Gastrocnemius medialis (tissue), 4 donors: ENCODE measurements around the gene MECR. TPM values are rescaled to one million over a fixed set of nuclear protein-coding genes. Genes with fewer than 3 reads are reported as not detected.

Source experiments
- ATAC-seq, 2 donors: fragments of 150-250 bp; one replicate each; pipeline ENCODE4 v1.9.1; 2016
- DNase-seq, 2 donors: peaks; one replicate each; pipeline ENCODE4 v3.0.0-alpha.2; 2019
- H3K27ac ChIP-seq, 4 donors: fragments of 200-600 bp; sonication (generic); 1 replicate in 1 of 4; 2 replicates in 3 of 4; pipeline ENCODE4 v1.5.1; 2016 to 2018; ENCODE audit warnings: mild to moderate bottlenecking in 2 of 4, moderate library complexity in 1 of 4
- H3K27me3 ChIP-seq, 3 donors: fragments of 200-600 bp; sonication (generic) in 2 of 3; 1 replicate in 1 of 3; 2 replicates in 2 of 3; pipeline versions ENCODE4 v1.5.1 to v1.6.0; 2016 to 2019; ENCODE audit warnings: mild to moderate bottlenecking in 1 of 3, moderate library complexity in 1 of 3
- H3K36me3 ChIP-seq, 2 donors: fragments of 200-600 bp; sonication (generic) in 1 of 2; one replicate each; pipeline ENCODE4 v1.5.1; 2017 to 2018
- H3K4me1 ChIP-seq, 2 donors: fragments of 200-600 bp; sonication (generic) in 1 of 2; one replicate each; pipeline ENCODE4 v1.5.1; 2016 to 2017; ENCODE audit warnings: mild to moderate bottlenecking in 2 of 2
- H3K4me3 ChIP-seq, 4 donors: fragments of 200-600 bp; sonication (generic) in 3 of 4; 1 replicate in 1 of 4; 2 replicates in 3 of 4; pipeline ENCODE4 v1.5.1; 2016 to 2019; ENCODE audit warnings: mild to moderate bottlenecking in 2 of 4
- H3K9me3 ChIP-seq, 3 donors: fragments of 200-600 bp; sonication (generic) in 2 of 3; 1 replicate in 1 of 3; 2 replicates in 2 of 3; pipeline ENCODE4 v1.5.1; 2016 to 2019
- POLR2A ChIP-seq, 2 donors: fragments of 450-650 bp; IDR thresholded peaks; one replicate each; pipeline ENCODE4 v1.6.1; 2017; ENCODE audit warnings: antibody characterized with exemption in 2 of 2, mild to moderate bottlenecking in 2 of 2, moderate library complexity in 2 of 2
- in situ Hi-C, 4 donors: fragments of 200-750 bp; cut with MboI; loops; one replicate each; pipeline versions ENCODE4 v1.15.0 to v1.8.0; 2017; ENCODE audit warnings: low sequenced_read_pairs in 4 of 4
- intact Hi-C: fragments of 100-400 bp; cut with DNase I; formaldehyde crosslinking; loops from one replicate; pipeline ENCODE4 v1.15.1; 2023; ENCODE audit warnings: low total_unique reads
- total RNA-seq, 4 donors: library from RNA; depleted of rRNA; stranded (reverse); fragments of >200 nt; gene quantifications; one replicate each; pipeline versions ENCODE4 v1.1.0 to v1.2.3, GENCODE V29; 2016
- TF ChIP-seq, protein P1 (sequence below), 5 experiments: fragments of 450-650 bp in 3 of 5; fragments of 200-600 bp in 2 of 5; sonication (generic) in 2 of 5; IDR thresholded peaks in 4 of 5; conservative IDR thresholded peaks in 1 of 5; 1 replicate in 4 of 5; 2 replicates in 1 of 5; pipeline ENCODE4 v1.5.1; 2016 to 2019; ENCODE audit warnings: antibody characterized with exemption in 5 of 5, mild to moderate bottlenecking in 3 of 5, moderate library complexity in 3 of 5

Gene MECR
- total RNA-seq, 4 donors from 2014 or later, result 21.9 to 29.8 (median 26.6) TPM

DNA sequence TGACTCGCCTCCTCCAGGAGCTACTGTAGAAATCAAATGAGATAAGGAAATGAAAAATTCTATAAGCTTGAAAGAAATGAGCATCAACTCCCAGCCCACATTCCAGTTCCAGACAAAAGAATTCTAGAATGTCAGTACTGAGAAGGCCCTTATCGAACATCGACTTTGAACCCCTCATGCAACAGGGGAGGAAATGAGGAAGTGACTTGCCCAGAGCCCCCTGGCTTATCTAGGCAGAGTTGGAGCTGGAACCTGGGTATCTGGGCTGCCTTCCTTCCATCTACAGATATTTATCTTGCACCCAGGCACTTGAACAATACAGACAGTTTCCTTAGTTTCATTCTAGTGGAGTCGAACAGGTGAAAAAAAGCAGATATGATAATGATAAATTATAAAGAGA is 22.3 kb downstream of the MECR start:
- H3K36me3 ChIP-seq, result peaks cover 0 to 41% of the 10 kb centered on the region in 2 donors
- no peaks in the 10 kb centered on the region for H3K27me3 ChIP-seq
- intact Hi-C loops, result no loop called here
- in situ Hi-C loops, result loop anchor here (10.0 kb wide), 2 partner anchors 324 to 424 kb away; no protein-coding TSS in a partner anchor
- no peak overlapping the region for H3K4me3 ChIP-seq
- TF ChIP-seq, protein P1, sequence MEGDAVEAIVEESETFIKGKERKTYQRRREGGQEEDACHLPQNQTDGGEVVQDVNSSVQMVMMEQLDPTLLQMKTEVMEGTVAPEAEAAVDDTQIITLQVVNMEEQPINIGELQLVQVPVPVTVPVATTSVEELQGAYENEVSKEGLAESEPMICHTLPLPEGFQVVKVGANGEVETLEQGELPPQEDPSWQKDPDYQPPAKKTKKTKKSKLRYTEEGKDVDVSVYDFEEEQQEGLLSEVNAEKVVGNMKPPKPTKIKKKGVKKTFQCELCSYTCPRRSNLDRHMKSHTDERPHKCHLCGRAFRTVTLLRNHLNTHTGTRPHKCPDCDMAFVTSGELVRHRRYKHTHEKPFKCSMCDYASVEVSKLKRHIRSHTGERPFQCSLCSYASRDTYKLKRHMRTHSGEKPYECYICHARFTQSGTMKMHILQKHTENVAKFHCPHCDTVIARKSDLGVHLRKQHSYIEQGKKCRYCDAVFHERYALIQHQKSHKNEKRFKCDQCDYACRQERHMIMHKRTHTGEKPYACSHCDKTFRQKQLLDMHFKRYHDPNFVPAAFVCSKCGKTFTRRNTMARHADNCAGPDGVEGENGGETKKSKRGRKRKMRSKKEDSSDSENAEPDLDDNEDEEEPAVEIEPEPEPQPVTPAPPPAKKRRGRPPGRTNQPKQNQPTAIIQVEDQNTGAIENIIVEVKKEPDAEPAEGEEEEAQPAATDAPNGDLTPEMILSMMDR (IDR thresholded peaks at IDR 0.05 in 4 of 5, conservative IDR thresholded peaks at IDR 0.05 in 1 of 5), result no peak
- no peak for TF ChIP-seq POLR2A (IDR thresholded peaks at IDR 0.05)
- ATAC-seq, result no peak
- no peak for DNase-seq
- H3K4me1 ChIP-seq, result no peaks in the 10 kb centered on the region
- H3K27ac ChIP-seq, result no peak overlapping the region
- H3K9me3 ChIP-seq, result no peaks in the 10 kb centered on the region

- in situ Hi-C loops, result loop anchor here (5.0 to 10.0 kb wide), 3 partner anchors 318 to 418 kb away; no protein-coding TSS in a partner anchor
- TF ChIP-seq, protein P1 (IDR thresholded peaks at IDR 0.05 in 4 of 5, conservative IDR thresholded peaks at IDR 0.05 in 1 of 5), result peak; percentile 85 to 97 (median 94)
- TF ChIP-seq POLR2A (IDR thresholded peaks at IDR 0.05), result no peak
These were observed 28.0 kb downstream of the MECR start for GRCh38 chr1:29202584-29203340.

GRCh38 chr1:29202053-29202452 is 28.7 kb downstream of the MECR start:
- no peaks in the 10 kb centered on the region for H3K27me3 ChIP-seq
- H3K36me3 ChIP-seq, result peaks cover 0 to 62% of the 10 kb centered on the region in 2 donors
- intact Hi-C loops (loop anchor here (1.0 to 5.0 kb wide), 4 partner anchors 20 to 417 kb away; partner anchors contain the start of gene TMEM200B), in situ Hi-C loops (loop anchor here (5.0 to 10.0 kb wide), 3 partner anchors 317 to 417 kb away; no protein-coding TSS in a partner anchor)
- ATAC-seq (no peak), DNase-seq (no peak)
- peaks cover 6 to 7% of the 10 kb centered on the region in 2 donors for H3K4me1 ChIP-seq
- H3K4me3 ChIP-seq, result no peak overlapping the region
- peak overlapping the region; percentile 35 to 70 (median 69) for H3K27ac ChIP-seq
- TF ChIP-seq, protein P1 (IDR thresholded peaks at IDR 0.05 in 4 of 5, conservative IDR thresholded peaks at IDR 0.05 in 1 of 5), result no peak
- TF ChIP-seq POLR2A (IDR thresholded peaks at IDR 0.05), result no peak
- H3K9me3 ChIP-seq, result no peaks in the 10 kb centered on the region

More at GRCh38 chr1:29202584-29203340, 28.0 kb downstream of the MECR start:
- ATAC-seq (peak; percentile 98 to 100), DNase-seq (peak; percentile 88 to 92)
- peaks cover 6 to 7% of the 10 kb centered on the region in 2 donors for H3K4me1 ChIP-seq
- intact Hi-C loops, result loop anchor here (1.0 to 5.0 kb wide), 6 partner anchors 20 to 418 kb away; partner anchors contain the start of gene TMEM200B
- H3K9me3 ChIP-seq, result no peaks in the 10 kb centered on the region
- H3K27ac ChIP-seq, result peak overlapping the region; percentile 35 to 70 (median 69)
- peaks cover 0 to 62% of the 10 kb centered on the region in 2 donors for H3K36me3 ChIP-seq
- no peak overlapping the region for H3K4me3 ChIP-seq
- no peaks in the 10 kb centered on the region for H3K27me3 ChIP-seq

GRCh38 chr1:29201595-29202051 is 29.1 kb downstream of the MECR start:
- H3K36me3 ChIP-seq, result peaks cover 0 to 60% of the 10 kb centered on the region in 2 donors
- peak overlapping the region in 1 of 4 donors; percentile 70 for H3K27ac ChIP-seq
- no peaks in the 10 kb centered on the region for H3K9me3 ChIP-seq
- intact Hi-C loops (loop anchor here (1.0 to 5.0 kb wide), 4 partner anchors 19 to 417 kb away; partner anchors contain the start of gene TMEM200B), in situ Hi-C loops (loop anchor here (5.0 to 10.0 kb wide), 3 partner anchors 317 to 417 kb away; no protein-coding TSS in a partner anchor)
- no peak overlapping the region for H3K4me3 ChIP-seq
- ATAC-seq, result no peak
- H3K27me3 ChIP-seq, result no peaks in the 10 kb centered on the region
- no peak for TF ChIP-seq POLR2A (IDR thresholded peaks at IDR 0.05)
- TF ChIP-seq, protein P1 (IDR thresholded peaks at IDR 0.05 in 4 of 5, conservative IDR thresholded peaks at IDR 0.05 in 1 of 5), result no peak
- H3K4me1 ChIP-seq, result peaks cover 6 to 7% of the 10 kb centered on the region in 2 donors
- no peak for DNase-seq
